ENCODE data around the gene THAP3.

Gene THAP3

DNA sequence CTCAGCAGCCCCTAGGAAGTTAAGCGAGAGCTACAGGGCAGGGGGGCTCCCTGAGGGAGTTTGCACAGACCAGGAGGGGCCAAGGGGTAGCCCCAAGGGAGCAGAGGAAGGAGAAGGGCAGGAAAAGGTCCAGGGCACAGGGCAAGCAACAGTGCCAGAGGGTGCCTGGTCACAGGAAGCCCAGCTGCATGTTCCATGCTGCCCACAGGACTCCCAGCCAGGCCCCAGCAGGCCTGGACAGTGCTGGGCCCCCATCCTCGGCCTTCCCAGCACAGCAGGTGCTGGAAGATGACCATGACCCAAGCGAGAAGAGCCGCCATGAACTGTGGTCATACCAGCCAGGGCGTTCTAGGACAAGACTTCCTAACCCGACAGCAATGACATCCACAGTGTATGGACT is 33.0 kb upstream of the THAP3 start:
- DNase-seq (ENCODE audit: extremely low read depth, low read depth): no peak
- TF ChIP-seq, protein P1, sequence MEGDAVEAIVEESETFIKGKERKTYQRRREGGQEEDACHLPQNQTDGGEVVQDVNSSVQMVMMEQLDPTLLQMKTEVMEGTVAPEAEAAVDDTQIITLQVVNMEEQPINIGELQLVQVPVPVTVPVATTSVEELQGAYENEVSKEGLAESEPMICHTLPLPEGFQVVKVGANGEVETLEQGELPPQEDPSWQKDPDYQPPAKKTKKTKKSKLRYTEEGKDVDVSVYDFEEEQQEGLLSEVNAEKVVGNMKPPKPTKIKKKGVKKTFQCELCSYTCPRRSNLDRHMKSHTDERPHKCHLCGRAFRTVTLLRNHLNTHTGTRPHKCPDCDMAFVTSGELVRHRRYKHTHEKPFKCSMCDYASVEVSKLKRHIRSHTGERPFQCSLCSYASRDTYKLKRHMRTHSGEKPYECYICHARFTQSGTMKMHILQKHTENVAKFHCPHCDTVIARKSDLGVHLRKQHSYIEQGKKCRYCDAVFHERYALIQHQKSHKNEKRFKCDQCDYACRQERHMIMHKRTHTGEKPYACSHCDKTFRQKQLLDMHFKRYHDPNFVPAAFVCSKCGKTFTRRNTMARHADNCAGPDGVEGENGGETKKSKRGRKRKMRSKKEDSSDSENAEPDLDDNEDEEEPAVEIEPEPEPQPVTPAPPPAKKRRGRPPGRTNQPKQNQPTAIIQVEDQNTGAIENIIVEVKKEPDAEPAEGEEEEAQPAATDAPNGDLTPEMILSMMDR (IDR thresholded peaks at IDR 0.05; ENCODE audit: low read depth, low read length): no peak

DNA sequence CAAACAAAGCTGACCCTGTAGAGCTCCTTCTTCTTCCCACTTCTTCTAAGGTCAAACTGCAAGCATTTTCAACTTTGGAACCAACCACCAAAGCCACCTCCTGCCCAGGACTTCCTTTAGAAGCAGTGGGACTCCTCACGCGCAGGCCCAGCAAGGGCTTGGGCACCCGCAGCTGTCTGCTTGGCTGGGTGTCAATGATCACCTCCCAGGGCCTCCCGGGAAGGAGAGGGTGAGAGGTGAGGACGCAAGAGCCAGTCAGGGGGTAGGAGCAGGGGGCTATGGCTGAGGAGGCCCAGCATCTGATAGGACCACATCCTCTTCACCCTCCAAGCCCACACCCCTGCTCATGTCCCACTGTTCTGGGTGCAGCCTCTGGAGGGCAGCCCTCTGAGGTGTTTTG is 32.2 kb upstream of the THAP3 start:
- TF ChIP-seq, protein P1 (IDR thresholded peaks at IDR 0.05; ENCODE audit: low read depth, low read length): no peak

DNA sequence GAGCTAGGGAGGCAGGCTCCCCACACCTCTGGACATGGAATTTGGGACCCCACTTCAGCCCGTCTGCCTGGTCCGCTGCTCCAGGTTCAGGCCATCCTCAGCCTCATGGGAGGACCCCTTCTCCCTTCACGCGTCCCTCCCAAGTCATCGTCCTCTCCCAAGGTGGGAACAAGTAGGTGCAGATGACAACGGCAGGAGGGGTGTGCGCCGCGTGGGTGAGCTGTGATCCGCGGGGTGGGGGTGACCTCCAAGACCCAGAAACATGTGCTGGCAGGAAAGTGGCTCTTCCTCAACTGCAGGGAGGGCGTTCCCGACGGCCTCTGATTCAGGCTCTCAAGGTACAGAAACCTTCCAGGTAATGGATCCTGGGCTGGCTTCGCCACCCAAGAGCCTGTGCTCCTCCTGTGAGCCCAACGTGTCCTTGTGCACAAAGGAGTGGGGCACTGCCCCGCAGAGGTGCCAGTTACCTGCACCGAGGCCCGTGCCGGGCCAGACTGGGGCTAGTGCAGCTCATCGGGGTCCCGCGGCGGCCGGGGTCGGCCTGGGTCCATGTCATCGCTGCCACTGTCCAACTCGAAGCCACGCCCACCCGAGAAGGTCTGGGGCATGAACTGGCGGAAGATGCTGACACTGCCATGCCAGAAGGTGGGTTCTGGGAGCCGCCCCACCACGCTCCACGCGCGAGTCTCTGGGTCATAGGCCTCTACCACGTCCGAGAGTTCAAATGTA is 31.6 kb upstream of the THAP3 start:
- no peak for DNase-seq (ENCODE audit: extremely low read depth, low read depth)

More for the DNA sequence above, 32.2 kb upstream of the THAP3 start:
- no peak for DNase-seq (ENCODE audit: extremely low read depth, low read depth)

DNA sequence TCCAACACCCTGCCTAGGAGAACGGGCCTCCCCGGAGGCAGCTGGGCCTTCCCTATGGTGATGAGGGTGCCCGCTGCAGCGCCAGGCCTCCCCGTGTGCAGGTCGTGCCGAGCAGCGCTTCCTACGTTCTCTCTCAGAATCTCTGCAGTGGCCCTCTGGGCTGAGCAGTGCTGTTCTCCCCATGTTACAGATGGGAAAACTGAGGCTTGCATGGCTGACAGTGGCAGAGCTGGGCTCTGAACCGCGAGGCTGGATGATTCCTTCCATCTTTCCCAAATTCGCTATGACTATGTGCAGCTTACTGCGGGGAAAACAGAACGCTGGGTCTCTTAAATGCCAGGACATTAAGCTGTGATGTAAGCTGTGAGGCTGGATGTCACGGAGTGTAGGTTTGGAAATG is 30.9 kb upstream of the THAP3 start:
- TF ChIP-seq, protein P1 (IDR thresholded peaks at IDR 0.05; ENCODE audit: low read depth, low read length): no peak
- no peak for DNase-seq (ENCODE audit: extremely low read depth, low read depth)

More for the DNA sequence above, 31.6 kb upstream of the THAP3 start:
- TF ChIP-seq, protein P1 (IDR thresholded peaks at IDR 0.05; ENCODE audit: low read depth, low read length): no peak

DNA sequence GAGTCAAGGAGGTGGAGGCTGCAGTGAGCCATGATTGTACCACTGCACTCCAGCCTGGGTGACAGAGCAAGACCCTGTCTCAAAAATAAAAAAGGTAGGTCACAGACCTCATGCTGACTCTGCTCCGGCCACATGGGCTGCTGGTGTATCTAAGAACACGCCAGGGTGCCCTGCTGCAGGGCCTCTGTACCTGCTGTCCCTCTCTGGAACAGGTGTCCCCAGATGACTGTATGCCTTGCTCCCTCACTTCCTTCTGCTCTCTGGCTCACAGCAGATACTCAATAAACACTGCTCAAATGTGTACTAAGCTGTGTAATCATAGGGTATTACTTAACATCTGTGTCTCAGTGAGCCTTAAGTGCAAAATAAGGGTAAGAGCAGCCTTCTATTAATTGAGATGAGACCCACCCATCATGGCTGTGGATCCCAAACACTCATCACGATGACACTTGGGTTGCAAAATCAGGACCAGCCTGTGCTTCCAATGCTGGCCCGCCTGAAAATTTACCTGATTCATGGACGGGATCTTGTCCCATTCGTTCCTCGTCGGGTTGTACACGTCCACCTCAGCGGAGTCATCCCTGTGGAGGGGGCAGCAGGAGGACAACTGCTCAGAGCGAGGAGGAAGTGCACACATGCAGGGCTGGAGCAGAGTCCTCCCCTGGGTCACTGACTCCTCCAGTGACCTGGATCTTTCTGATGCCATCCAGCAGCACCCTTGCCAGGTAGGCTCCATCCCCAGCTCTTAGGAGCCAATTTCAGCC is 29.5 kb upstream of the THAP3 start:
- TF ChIP-seq, protein P1 (IDR thresholded peaks at IDR 0.05; ENCODE audit: low read depth, low read length): no peak
- no peak for DNase-seq (ENCODE audit: extremely low read depth, low read depth)

DNA sequence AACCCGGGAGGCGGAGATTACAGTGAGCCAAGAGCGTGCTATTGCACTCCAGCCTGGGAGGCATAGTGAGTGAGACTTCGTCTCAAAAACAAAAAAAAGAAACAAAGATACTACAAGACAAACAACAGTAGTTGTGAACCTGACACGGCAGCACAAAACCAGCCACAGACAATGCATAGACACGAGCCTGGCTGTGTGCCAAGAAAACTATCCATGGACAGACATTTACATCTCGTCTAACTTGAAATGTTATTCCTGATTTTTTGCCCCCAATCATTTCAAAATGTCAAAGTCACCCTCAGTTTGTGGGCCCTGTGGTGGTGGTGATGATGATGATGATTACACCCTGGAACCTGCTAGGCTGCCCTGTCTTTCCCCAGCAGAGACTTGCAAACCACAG is 28.3 kb upstream of the THAP3 start:
- no peak for DNase-seq (ENCODE audit: extremely low read depth, low read depth)
- TF ChIP-seq, protein P1 (IDR thresholded peaks at IDR 0.05; ENCODE audit: low read depth, low read length): no peak

Data from AG09319 (cell line).